Neural cell (in vitro differentiated cells): ENCODE data around the gene FCGBP. TPM values are rescaled to one million over a fixed set of nuclear protein-coding genes. Genes with fewer than 3 reads are reported as not detected.

Source experiments
- H2AFZ ChIP-seq: fragments of 200-600, 300-800 bp; sonication (generic), shearing (Covaris generic); 2 replicates; pipeline ENCODE4 v1.6.0; 2014; ENCODE audit warnings: low read depth, mild to moderate bottlenecking, antibody characterized with exemption, low read length, moderate library complexity
- H3F3A ChIP-seq: fragments of 200-600 bp; shearing (Covaris generic); 2 replicates; pipeline ENCODE4 v1.6.1; 2016; ENCODE audit warnings: mild to moderate bottlenecking, moderate library complexity, mixed read lengths, antibody characterized with exemption, low read length; ENCODE audit not compliant: insufficient read depth, poor library complexity, severe bottlenecking
- H3K27ac ChIP-seq: fragments of 200-600, 300-800 bp; sonication (generic), shearing (Covaris generic); 2 replicates; pipeline ENCODE4 v1.5.1; 2014; ENCODE audit warnings: mild to moderate bottlenecking, low read length, moderate library complexity
- H3K27me3 ChIP-seq: fragments of 300-800, 200-600 bp; sonication (generic), shearing (Covaris generic); 2 replicates; pipeline ENCODE4 v1.6.0; 2014; ENCODE audit warnings: mild to moderate bottlenecking, low read depth, low read length, moderate library complexity; ENCODE audit not compliant: insufficient read depth
- H3K36me3 ChIP-seq: fragments of 300-800, 200-600 bp; sonication (generic), shearing (Covaris generic); 2 replicates; pipeline ENCODE4 v1.5.1; 2014; ENCODE audit warnings: mild to moderate bottlenecking, antibody characterized with exemption, low read length, moderate library complexity; ENCODE audit not compliant: insufficient read depth
- H3K4me2 ChIP-seq: fragments of 300-800, 200-600 bp; sonication (generic), shearing (Covaris generic); 2 replicates; pipeline ENCODE4 v1.6.0; 2014; ENCODE audit warnings: mild to moderate bottlenecking, low read length
- H3K4me3 ChIP-seq: fragments of 300-800, 200-600 bp; sonication (generic), shearing (Covaris generic); 2 replicates; pipeline ENCODE4 v1.5.1; 2014; ENCODE audit warnings: mild to moderate bottlenecking, low read length, moderate library complexity
- H3K79me2 ChIP-seq: fragments of 200-600 bp; shearing (Covaris generic); replicated peaks from 2 replicates; pipeline ENCODE4 v1.6.0; 2014; ENCODE audit warnings: mild to moderate bottlenecking, low read length, moderate library complexity; ENCODE audit not compliant: insufficient read depth
- H3K9ac ChIP-seq: fragments of 300-800, 200-600 bp; sonication (generic), shearing (Covaris generic); 2 replicates; pipeline ENCODE4 v1.6.1; 2016; ENCODE audit warnings: mild to moderate bottlenecking, low read length, mixed read lengths
- H3K9me2 ChIP-seq: fragments of 200-600 bp; shearing (Covaris generic); 2 replicates; pipeline ENCODE4 v1.6.1; 2016; ENCODE audit warnings: mild to moderate bottlenecking, low read length, mixed read lengths; ENCODE audit not compliant: insufficient read depth
- H3K9me3 ChIP-seq: fragments of 200-600, 300-800 bp; sonication (generic), shearing (Covaris generic); 2 replicates; pipeline ENCODE4 v1.6.1; 2016; ENCODE audit warnings: mild to moderate bottlenecking, mixed run types, low read length, moderate library complexity, mixed read lengths
- H4K20me1 ChIP-seq: fragments of 200-600 bp; shearing (Covaris generic); 2 replicates; pipeline ENCODE4 v1.6.1; 2016; ENCODE audit warnings: mild to moderate bottlenecking, mixed run types; ENCODE audit not compliant: insufficient read depth
- CTCF ChIP-seq: fragments of 450-650 bp; IDR thresholded peaks from 2 replicates; pipeline ENCODE4 v1.5.1; 2014; ENCODE audit warnings: antibody characterized with exemption, mild to moderate bottlenecking, moderate library complexity; ENCODE audit not compliant: poor library complexity, severe bottlenecking
- EP300 ChIP-seq: fragments of 450-650 bp; conservative IDR thresholded peaks from 2 replicates; pipeline ENCODE4 v1.6.1; 2014; ENCODE audit warnings: antibody characterized with exemption, mild to moderate bottlenecking, moderate library complexity; ENCODE audit not compliant: poor library complexity, severe bottlenecking
- EZH2 ChIP-seq: fragments of 200-600, 300-800 bp; shearing (Covaris generic), sonication (generic); IDR thresholded peaks from 2 replicates; pipeline ENCODE4 v1.6.1; 2014; ENCODE audit warnings: antibody characterized with exemption, low read length, borderline replicate concordance, mild to moderate bottlenecking; ENCODE audit not compliant: insufficient read depth, poor library complexity, severe bottlenecking
- MXI1 ChIP-seq: fragments of 450-650 bp; conservative IDR thresholded peaks from 2 replicates; pipeline ENCODE4 v1.6.1; 2014; ENCODE audit warnings: antibody characterized with exemption, mild to moderate bottlenecking; ENCODE audit not compliant: poor library complexity, severe bottlenecking
- POLR2AphosphoS5 ChIP-seq: IDR thresholded peaks from 2 replicates; pipeline ENCODE4 v1.6.1; 2012
- RAD21 ChIP-seq: fragments of 450-650 bp; conservative IDR thresholded peaks from 2 replicates; pipeline ENCODE4 v1.6.1; 2014; ENCODE audit warnings: antibody characterized with exemption, mild to moderate bottlenecking, moderate library complexity
- REST ChIP-seq: IDR thresholded peaks from 2 replicates; pipeline ENCODE4 v1.6.1; 2012; ENCODE audit warnings: borderline replicate concordance
- SMC3 ChIP-seq: fragments of 450-650 bp; conservative IDR thresholded peaks from 2 replicates; pipeline ENCODE4 v1.6.1; 2014; ENCODE audit warnings: antibody characterized with exemption, mild to moderate bottlenecking, moderate library complexity; ENCODE audit not compliant: poor library complexity
- TAF1 ChIP-seq: IDR thresholded peaks from 2 replicates; pipeline ENCODE4 v1.6.1; 2012; ENCODE audit warnings: low read depth
- polyA plus RNA-seq: library from polyadenylated mRNA; depleted of rRNA; stranded (reverse); fragments of >200 nt; gene quantifications from 2 replicates; pipeline ENCODE4 v1.2.3, GENCODE V29; 2014

Gene FCGBP
- polyA plus RNA-seq, 1 donor from 2014 or later: 0.26 TPM

GRCh38 chr19:39937094-39937720 is 2.8 kb upstream of the FCGBP start:
- Histone ChIP-seq H3K36me3 (no peaks in the 10 kb centered on the region), H3K27me3 (no peaks in the 10 kb centered on the region), H3K9me2 (no peaks in the 10 kb centered on the region), H3K9ac (no peak overlapping the region), H3F3A (no peaks in the 10 kb centered on the region), H3K79me2 (no peaks in the 10 kb centered on the region), H3K27ac (no peak overlapping the region), H2AFZ (no peak overlapping the region), H3K4me3 (no peak overlapping the region), H4K20me1 (no peaks in the 10 kb centered on the region), H3K9me3 (no peaks in the 10 kb centered on the region), H3K4me2 (no peak overlapping the region)
- TF ChIP-seq SMC3: no peak

- H2AFZ ChIP-seq: no peak overlapping the region
- no peak overlapping the region for H3K4me3 ChIP-seq
- no peak overlapping the region for H3K9ac ChIP-seq
- TF ChIP-seq RAD21 (no peak), POLR2AphosphoS5 (no peak), MXI1 (no peak), REST (no peak), CTCF (no peak), TAF1 (no peak), EP300 (no peak), SMC3 (no peak), EZH2 (no peak)
- no peaks in the 10 kb centered on the region for H3K79me2 ChIP-seq
- no peaks in the 10 kb centered on the region for H3F3A ChIP-seq
- H3K36me3 ChIP-seq: no peaks in the 10 kb centered on the region
- no peaks in the 10 kb centered on the region for H4K20me1 ChIP-seq
- no peak overlapping the region for H3K4me2 ChIP-seq
- H3K9me3 ChIP-seq: no peaks in the 10 kb centered on the region
- no peaks in the 10 kb centered on the region for H3K9me2 ChIP-seq
- no peak overlapping the region for H3K27ac ChIP-seq
- no peaks in the 10 kb centered on the region for H3K27me3 ChIP-seq
Measured at GRCh38 chr19:39936622-39937021, 2.2 kb upstream of the FCGBP start.

- H3K9me3 ChIP-seq: no peaks in the 10 kb centered on the region
- no peaks in the 10 kb centered on the region for H3K27me3 ChIP-seq
- H3K4me3 ChIP-seq: no peak overlapping the region
- H2AFZ ChIP-seq: no peak overlapping the region
- H3K9me2 ChIP-seq: no peaks in the 10 kb centered on the region
- no peak overlapping the region for H3K4me2 ChIP-seq
- H3K36me3 ChIP-seq: no peaks in the 10 kb centered on the region
- no peak overlapping the region for H3K9ac ChIP-seq
- no peak for TF ChIP-seq REST
- no peak for TF ChIP-seq EZH2
- TF ChIP-seq CTCF: no peak
- no peaks in the 10 kb centered on the region for H4K20me1 ChIP-seq
- no peak overlapping the region for H3K27ac ChIP-seq
- H3F3A ChIP-seq: no peaks in the 10 kb centered on the region
- H3K79me2 ChIP-seq: no peaks in the 10 kb centered on the region
Measured at GRCh38 chr19:39936020-39936419, 1.6 kb upstream of the FCGBP start.
